ENCODE results near the gene ARHGEF25.
"Not testable (repeated sequence)": the region's sequence is repeated elsewhere in the genome, so short reads cannot be mapped to it uniquely, and the experiment has no call there.

The ARHGEF25 gene

DNA sequence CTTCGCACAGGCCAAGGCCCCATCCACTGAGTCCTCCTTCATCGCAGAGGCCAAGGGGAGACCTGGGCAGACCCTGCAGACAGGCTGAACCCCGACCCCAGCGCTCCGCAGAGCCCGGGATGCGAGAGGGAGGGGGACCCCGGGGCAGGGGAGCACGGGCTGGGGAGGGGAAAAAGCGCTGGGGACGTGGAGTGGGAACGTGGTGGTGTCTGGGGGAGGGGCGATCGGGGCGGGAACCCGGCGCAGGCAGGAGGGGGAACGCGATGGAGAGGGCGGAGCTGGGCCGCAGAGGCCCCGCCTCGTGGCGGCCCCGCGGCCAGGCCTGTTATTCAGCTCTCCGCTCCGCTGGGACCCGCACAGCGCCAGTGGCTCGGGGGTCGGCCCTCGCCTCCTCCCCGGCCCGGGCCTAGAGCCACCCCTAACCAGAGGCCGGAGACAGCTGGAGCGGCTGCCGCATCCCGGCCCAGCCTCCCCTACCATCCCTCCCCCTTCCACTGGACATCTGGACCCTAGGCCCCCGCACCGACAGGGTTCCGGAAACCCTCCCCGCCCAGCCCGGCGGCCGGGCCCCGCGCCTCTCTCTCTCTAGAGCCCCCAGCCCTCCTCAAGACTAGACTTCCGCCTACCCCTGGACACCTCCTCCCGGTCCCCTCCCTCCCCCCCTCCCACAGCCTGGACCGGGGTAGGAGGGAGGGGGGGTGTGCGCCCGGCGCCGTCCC lies at the start of gene ARHGEF25:
TSS of gene ARHGEF25 (plus strand) at position 328 of the 719 bp plus-strand sequence. CDS start 460 bp downstream, outside the sequence.
- DNase-seq: peak; percentile 39

DNA sequence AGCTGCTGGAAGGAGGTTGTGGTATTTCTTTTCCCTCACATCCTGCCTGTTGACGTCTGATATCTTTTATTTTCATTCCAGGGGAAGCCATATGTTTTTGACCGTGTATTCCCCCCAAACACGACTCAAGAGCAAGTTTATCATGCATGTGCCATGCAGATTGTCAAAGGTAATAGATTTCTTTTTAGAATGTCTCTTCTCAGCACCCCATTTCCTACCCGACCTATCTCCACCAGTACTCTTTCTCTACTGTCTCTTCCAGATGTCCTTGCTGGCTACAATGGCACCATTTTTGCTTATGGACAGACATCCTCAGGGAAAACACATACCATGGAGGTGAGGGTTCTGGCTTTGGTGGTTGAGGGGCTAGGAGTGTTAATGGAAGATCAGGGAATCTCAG lies 47.9 kb upstream of the ARHGEF25 start:
- DNase-seq: no peak

DNA sequence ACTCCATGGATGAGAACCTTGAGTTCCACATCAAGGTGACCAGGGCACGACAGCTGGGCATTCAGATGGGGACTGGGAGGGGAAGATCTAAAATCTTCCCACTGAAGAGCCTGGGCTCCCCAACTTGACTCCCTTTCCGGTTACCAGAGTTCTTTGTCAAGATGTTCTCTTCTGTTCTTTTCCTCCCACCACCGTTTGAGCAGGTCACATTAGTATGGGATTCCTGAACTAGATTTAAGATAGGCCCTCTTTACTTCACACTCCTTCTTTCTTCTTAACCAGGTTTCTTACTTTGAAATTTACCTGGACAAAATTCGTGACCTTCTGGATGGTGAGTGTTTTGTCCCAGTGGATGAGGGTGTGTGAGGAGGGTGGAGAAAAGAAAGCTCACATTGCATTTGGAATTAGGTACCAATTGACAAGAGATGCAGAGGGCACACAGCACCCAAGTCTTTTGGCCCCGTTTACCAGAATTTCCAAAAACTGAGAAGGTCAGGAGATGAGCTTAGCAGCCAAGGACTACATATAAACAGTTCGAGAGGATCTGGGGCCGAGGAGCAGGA lies 47.0 kb upstream of the ARHGEF25 start:
- no peak for DNase-seq

DNA sequence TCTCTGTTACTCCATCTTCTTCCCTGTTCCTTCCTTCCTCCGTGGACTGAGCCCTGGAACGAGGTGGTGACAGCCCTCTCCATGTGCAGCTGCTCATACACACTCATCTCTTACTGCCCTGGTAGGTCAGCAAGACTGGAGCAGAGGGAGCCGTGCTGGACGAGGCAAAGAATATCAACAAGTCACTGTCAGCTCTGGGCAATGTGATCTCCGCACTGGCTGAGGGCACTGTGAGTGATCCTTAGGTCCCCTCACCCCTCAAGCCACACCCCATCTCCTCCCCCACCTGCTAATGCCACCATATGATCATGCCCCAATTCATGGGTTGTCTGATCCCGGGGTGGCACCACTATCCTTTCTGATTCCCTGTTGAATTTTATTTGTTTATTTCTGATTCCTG lies 42.4 kb upstream of the ARHGEF25 start:
- no peak for DNase-seq

DNA sequence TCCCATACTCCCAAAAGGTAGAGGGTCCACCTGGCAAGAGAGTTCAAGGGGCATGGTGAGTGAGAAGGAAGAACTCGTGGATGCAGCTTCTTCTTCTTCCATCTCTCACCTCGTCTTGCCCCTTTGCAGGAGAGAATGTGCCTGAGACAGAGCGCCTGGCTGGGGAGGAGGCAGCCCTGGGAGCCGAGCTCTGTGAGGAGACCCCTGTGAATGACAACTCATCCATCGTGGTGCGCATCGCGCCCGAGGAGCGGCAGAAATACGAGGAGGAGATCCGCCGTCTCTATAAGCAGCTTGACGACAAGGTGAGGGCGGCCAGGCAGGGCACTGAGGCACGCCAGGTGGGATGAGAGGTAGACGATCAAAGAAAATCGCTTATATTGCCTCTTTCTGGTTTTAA lies 41.4 kb upstream of the ARHGEF25 start:
- DNase-seq: no peak

DNA sequence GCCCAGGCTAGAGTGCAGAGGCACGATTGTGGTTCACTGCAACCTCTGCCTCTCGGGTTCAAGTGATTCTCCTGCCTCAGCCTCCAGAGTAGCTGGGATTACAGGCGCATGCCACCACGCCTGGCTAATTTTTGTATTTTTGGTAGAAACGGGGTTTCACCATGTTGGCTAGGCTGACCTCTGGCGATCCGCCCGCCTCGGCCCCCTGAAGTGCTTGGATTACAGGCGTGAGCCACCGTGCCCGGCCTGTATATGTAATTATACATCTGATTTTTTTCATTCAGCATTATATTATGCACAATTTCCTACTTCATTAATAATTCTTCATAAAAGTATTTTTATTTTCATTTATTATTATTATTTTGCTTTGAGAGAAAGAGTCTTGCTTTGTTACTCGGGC lies 40.8 kb upstream of the ARHGEF25 start:
- DNase-seq: not testable (repeated sequence)

DNA sequence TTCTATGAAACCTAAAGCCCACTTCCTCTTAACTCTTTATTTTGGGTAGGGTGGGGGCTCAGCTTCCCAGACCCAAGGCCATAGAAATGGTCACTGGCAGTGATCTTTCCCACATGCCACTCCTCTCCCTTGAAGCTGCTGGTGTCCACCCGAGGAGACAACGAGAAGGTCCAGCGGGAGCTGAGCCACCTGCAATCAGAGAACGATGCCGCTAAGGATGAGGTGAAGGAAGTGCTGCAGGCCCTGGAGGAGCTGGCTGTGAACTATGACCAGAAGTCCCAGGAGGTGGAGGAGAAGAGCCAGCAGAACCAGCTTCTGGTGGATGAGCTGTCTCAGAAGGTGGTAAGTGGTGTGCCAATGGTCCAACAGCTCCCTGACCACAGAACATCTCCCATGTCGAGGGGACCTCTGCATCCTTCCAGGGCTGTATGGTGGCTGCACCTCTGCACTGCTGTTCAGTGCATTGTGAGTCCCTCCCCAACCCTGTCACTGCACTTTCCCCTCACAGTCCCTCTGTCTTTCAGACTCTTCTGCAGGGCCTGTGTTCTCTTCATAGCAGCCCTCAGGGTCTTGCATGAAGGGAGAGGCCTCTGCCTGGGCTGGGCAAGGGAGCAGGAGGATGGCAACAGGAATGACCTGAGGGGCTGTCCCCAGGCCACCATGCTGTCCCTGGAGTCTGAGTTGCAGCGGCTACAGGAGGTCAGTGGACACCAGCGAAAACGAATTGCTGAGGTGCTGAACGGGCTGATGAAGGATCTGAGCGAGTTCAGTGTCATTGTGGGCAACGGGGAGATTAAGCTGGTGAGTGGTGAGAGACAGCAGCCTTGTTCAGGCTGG lies 39.1 kb upstream of the ARHGEF25 start:
- DNase-seq: no peak

DNA sequence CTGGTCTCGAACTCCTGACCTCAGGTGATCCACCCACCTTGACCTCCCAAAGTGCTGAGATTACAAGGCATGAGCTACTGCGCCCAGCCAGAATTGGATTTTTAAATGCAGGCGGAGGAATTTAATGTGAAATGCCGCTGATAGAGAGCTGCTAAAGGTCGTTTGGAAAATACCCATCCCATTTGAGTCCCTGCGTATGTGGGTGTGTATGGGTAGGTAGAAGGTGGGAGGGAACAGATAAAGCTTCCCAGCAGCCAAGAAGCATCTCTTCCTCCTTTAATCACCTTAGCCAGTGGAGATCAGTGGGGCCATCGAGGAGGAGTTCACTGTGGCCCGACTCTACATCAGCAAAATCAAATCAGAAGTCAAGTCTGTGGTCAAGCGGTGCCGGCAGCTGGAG lies 36.4 kb upstream of the ARHGEF25 start:
- no peak for DNase-seq

DNA sequence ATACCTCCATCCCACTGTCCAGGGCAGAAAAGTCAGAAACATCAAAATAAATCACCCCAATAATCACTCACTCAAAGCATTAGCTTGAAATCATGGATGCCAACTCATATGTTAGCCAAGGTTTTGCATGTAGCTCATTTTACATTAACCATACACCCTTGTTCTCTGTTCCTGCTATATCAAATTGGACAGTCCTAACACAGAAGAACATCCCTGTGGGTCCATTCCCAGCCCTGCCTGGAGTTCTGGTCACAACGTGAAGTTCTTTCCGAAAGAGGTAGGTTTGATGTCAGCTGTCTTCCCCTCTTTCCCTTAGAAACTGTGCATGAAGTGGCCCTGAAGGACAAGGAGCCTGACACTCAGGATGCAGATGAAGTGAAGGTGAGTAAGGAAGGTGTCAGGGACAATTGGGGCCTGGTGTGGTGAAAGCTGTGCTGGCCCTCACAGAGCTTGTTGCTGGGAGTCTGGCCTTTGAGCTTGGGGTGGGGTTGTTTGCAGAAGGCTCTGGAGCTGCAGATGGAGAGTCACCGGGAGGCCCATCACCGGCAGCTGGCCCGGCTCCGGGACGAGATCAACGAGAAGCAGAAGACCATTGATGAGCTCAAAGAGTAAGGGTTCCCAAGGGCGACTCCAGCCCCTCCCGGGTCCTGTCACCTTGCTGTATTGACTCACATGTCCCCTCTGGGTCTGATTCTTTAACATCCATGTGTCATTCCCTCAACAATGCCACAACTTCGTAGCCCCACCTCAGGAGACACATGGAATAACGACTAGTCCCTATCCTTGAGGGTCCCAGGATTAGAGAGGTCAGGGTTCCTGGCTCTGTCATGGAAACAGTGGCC lies 35.2 kb upstream of the ARHGEF25 start:
- DNase-seq: no peak

DNA sequence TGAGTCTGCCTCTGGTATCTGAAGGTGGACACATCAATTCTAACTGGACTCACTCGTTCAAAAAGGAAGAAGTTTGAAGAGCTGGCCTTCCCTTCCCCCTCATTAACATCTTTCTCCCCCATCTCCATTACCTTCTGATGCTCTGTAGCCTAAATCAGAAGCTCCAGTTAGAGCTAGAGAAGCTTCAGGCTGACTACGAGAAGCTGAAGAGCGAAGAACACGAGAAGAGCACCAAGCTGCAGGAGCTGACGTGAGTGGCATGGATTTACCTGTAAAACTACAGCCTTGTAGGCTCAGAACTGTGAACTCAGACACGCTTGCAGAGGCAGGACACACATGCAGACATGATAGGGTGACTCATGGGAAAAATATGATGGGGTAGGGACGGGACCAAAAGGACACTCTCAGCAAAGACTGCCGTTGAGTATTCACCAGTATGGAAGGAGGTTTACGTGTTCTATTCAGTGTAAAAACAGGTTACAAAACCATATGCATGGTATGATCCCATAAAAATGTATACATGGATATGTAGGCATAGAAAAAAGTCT lies 34.5 kb upstream of the ARHGEF25 start:
- DNase-seq: no peak

DNA sequence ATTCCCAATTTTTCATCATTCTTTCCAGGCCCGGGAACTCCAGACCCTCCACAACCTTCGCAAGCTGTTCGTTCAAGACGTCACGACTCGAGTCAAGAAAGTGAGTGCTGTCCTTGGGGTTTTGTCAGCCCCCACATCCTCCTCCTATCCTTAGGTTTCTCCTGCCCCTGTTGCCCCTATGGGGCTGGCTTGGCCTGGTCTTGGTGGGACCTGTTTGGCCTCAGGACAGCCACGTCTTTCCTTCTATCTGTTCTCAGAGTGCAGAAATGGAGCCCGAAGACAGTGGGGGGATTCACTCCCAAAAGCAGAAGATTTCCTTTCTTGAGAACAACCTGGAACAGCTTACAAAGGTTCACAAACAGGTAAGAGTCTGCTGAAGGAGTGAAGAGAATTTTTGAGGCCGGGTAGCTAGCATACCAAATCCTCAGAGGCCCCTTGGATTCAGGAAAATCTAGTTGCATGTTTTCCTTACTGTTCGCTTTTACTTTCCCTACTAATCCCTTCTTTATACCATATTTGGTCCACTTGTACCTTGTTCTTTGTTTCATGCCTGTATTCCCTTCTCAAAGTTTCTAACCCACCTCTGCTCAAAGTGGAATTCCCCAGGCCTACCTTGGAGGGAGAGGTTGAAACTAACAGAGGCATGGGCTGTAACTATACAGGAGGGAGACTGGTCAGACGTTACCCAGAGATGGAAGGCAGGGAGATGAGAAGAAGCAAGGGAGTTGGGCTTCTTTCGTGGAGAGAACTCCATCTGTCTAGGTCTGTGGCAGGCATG lies 33.1 kb upstream of the ARHGEF25 start:
- no peak for DNase-seq

DNA sequence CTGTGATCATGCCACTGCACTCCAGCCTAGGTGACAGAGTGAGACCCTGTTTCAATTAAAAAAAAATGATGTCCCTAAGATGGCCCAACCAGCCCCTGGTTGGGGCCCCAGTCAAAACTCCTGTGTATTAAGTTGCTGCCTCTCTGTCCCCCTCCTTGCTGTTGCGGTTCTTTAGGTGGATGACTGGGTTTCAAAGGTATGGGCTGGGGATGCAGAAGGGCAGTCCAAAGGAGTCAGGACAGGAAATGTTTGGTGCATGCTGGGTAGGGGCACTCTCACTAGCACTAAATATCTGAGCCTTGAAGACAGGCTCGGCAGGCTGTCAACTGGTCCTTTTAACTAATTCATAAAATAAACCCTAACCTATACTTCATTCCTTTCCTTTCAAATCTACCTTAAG lies 32.2 kb upstream of the ARHGEF25 start:
- DNase-seq: no peak

DNA sequence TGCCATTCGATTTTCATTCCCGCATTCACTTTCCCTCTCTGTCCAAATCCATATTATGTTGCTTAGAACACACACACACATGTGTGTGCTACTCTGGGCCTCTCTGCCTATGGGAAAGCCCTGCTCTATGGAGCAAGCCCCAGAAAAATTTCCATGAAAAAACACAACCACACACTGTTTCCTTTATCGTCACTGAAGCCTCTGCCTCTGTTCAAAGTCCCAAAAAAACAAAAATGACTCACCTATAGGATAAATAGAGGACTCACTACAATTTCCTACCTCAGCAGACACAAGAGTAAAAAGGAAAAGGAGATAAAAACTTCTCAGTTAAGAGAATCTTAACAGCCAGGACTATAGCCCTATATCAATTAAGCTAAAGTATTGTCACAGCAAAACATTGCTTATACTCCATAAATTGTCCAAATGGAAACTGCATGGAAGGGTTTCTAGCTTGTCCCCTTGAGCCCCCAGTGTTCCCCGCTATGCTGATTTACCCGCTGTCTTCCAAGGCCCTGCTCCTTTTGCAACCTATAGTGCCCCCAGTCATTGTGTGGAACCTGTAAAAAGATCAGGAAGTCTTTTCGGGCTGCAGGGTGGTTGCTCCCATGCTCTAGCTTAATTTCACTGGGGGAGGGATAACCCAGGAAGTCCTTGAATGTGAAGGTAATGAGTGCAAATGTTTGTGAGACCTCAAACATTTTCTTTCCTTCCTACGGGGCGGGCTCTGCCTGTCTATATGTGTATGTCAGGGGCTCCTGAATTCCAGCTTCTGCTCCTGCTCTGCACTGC lies 31.4 kb upstream of the ARHGEF25 start:
- no peak for DNase-seq

DNA sequence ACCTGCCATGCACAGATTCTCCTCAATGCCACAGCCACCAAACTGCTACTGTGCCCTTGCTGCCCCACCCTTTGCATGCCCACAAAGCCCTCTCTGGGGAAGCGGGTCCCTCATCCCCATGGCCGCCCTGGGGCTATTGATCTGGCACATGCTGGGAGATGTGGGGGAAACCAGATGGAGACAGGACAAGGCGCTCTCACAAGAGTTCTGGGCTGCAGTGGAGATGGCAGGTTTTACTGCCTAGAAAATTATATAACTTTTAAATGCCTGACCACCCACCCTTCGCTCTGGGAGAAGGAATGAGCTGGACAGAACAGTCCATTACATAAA lies 30.8 kb upstream of the ARHGEF25 start:
- DNase-seq: no peak

DNA sequence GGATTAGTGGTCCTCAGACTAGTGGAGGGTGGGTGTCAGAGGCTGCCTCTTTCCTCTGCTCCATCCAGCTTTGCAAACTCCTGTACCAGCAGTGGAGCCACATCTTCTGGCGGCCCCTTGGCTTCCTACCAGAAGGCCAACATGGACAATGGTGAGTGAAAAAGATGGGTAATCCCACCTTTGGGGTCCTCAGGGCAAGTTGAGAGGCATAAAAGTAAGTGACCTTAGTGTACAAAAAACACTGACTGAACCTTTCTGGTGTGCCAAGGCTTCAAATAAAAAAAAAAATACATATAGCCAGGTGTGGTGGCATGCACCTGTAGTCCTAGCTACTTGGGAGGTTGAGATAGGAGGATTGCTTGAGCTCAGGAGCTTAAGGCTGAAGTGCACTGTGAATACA lies 29.4 kb upstream of the ARHGEF25 start:
- DNase-seq: no peak

DNA sequence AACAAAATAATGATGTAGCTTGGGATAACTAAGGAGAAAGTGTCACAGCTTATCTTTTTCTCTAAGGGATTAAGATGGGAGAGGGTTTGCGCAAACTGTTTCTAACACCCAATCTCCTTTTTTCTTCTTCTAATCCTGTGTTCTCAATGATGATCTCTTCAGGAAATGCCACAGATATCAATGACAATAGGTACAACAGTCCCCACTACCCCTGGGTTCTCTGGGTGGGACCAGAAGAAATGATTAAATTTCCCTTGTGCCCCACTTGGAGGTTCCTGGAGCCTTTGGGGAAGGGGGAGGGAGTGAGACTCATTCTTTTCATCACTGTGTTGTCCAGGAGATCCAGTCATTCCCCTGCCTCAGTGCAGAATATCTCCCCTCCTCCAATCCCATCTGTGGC lies 28.8 kb upstream of the ARHGEF25 start:
- DNase-seq: no peak

DNA sequence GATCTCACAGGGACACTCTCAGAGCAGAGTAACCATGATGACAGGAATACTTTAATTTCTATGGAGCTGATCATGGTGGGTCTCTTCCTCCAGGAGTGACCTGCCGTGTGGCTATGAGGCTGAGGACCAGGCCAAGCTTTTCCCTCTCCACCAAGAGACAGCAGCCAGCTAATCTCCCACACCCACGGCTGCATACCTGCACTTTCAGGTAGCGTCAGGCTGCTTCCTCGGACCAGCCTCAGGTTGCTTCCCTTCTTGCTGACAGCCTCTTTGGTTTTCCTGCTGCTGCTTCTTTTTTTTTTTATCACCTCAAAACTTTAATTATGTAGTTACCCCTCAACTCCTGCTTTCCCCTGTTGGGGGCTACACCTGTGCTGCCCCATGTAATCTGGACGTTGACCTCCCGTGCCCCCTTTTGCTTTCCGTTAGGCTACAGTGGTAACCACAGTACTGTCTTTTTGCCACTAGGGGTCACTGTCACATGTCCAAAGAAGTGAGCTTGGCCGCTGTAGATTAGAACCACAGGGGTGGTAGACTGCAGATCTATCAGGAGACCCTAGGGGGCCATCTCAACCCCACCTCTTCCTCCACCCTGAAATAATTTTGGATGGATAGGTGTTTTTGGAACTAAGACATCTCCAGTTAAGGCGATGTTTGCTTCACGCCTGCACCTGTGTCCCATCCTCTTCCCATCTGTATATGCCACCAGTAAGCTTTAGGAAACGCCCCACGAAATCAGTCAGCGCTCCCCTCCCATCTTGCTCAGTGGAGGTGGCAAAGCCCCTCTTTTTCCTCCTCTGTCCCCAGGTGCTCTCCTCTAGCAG lies 28.0 kb upstream of the ARHGEF25 start:
- peak; percentile 64 for DNase-seq

DNA sequence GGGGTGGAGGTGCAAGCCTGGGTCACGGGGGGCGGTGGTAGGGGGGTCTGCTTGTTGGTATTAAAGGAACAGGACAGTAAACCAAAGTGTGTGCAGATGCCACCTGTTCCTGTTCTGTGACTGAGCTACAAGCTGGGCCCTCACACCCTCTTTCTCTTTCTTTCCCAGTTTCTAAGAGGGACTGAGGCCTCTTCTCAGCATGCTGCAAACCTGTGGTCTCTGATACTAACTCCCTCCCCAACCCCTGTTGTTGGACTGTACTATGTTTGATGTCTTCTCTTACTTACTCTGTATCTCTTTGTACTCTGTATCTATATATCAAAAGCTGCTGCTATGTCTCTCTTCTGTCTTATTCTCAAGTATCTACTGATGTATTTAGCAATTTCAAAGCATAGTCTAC lies 27.2 kb upstream of the ARHGEF25 start:
- DNase-seq: no peak

DNA sequence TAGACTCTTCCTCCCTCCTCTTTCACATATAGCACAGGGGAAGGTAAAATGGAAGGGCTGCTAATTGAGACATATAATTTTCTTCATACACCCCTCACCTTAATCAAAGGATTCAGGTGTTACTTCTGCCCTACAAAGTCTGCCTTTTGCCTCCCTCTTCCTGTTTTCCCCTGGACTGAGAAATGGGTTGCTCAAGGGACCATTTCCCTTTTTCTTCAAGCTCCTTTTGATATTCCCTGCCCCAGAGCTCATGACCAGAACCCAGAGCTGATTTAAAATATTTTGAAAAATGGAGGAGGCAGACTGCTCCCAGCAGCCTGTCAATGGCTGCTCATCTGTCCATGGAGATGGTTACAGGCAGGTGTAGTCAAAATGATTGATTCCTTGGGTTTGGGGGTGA lies 26.5 kb upstream of the ARHGEF25 start:
- no peak for DNase-seq

DNA sequence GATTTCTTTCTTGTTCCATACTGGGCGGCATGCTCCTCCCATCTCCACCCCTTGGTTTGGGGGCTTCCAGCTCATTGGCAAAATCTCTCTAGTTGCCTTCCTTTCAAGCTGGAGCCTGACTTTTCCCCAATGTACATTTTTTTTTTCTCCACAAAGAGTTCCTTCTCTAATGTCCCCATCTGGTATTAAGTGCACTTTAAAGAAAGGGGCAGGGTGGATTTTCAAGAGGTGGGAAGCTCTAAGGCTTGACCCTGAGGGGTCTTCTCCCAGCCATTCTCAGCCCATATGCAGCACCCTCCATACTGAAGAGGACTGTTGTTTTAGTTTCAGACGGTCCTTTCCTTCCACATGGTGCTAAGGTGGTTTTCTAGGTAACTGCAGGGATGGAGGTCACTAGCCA lies 26.1 kb upstream of the ARHGEF25 start:
- DNase-seq: no peak

All from NCI-H226 (cell line).